Stimulated activated effector memory CD8-positive, alpha-beta T cell treated with anti-CD3 and anti-CD28 coated beads, Interleukin-12 subunit alpha, Interleukin-12 subunit beta, amount 100 ng/mL, for 72 hours (primary cell): ENCODE data around the gene PRKAR1B.

ENCODE experiments used
- ATAC-seq: fragments of 150-1000 bp; cut with Tn5 transposase; 2 replicates; pipeline ENCODE4 v1.10.0; 2021
- DNase-seq, 2 donors: peaks; one replicate each; pipeline ENCODE4 v3.0.0; 2021 to 2022; ENCODE audit warnings: low spot score in 2 of 2
- H3K27ac Mint-ChIP-seq: one replicate; pipeline ENCODE4 v1.8.0; 2022; ENCODE audit warnings: mild to moderate bottlenecking, mixed read lengths
- H3K36me3 Mint-ChIP-seq: one replicate; pipeline ENCODE4 v1.8.0; 2022; ENCODE audit warnings: mild to moderate bottlenecking, mixed read lengths
- H3K4me1 Mint-ChIP-seq: one replicate; pipeline ENCODE4 v1.8.0; 2022; ENCODE audit warnings: mixed read lengths
- H3K4me3 Mint-ChIP-seq: one replicate; pipeline ENCODE4 v1.8.0; 2022; ENCODE audit warnings: mild to moderate bottlenecking, mixed read lengths
- H3K9me3 Mint-ChIP-seq: one replicate; pipeline ENCODE4 v1.8.0; 2022; ENCODE audit warnings: mixed read lengths

The PRKAR1B gene

DNA sequence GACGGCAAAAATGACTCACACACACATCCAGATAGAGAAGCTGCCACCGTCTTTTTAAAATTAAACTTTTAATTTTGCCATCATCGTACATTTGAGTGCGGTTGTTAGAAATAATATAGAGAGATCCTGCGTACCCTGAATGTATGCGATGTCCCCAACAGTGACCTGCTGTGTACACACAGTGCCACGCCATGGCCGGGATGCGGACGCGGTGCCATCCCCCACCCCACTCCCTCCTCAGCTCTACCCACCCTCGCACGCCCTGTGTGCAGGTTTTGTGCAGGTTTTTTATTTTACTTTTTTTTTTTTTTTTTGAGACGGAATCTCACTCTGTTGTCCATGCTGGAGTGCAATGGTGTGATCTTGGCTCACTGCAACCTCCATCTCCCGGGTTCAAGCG lies 148.7 kb downstream of the PRKAR1B start:
- H3K27ac Mint-ChIP-seq, result no peak overlapping the region
- H3K4me1 Mint-ChIP-seq, result peaks cover 13% of the 10 kb centered on the region
- ATAC-seq, result no peak
- no peak for DNase-seq
- peaks cover 45% of the 10 kb centered on the region for H3K36me3 Mint-ChIP-seq
- H3K9me3 Mint-ChIP-seq, result no peaks in the 10 kb centered on the region
- no peak overlapping the region for H3K4me3 Mint-ChIP-seq

DNA sequence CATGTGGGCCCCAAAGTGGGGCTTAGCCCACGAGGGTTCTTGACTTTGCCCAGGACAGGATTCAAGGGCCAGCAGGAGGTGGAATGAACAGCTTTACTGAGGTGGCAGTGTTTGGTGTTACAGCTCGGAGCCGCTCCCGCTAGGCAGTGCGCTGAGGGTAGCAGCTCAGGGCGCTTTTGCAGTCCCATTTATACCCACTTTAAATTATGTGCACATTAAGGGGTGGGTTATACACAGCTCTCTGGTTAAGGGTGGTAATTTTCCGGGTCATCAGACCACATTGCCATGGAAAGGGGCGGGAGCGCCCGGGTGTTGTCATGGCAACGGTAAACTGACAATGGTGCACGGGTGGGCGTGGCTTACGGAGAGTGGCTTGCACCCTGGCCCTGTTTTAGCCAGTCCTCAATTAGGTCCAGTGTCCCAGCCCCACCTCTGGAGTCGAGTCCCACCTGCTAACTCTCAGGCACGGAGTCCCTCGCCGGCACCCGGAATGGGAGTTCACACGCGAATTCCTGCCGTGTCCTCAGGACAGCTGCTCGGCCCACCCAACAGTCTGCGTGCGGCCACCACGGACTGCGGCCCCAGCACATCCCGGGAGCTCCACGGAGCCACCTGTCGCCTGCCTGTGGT lies 149.2 kb downstream of the PRKAR1B start:
- no peak for ATAC-seq
- H3K4me3 Mint-ChIP-seq, result no peak overlapping the region

GRCh38 chr7:577278-577665 lies 149.8 kb downstream of the PRKAR1B start:
- Mint-ChIP-seq H3K27ac (no peak overlapping the region), H3K4me1 (peaks cover 9% of the 10 kb centered on the region), H3K36me3 (peaks cover 36% of the 10 kb centered on the region), H3K9me3 (no peaks in the 10 kb centered on the region), H3K4me3 (no peak overlapping the region)
- ATAC-seq (no peak), DNase-seq (no peak)

More for the DNA sequence above, 149.2 kb downstream of the PRKAR1B start:
- H3K27ac Mint-ChIP-seq, result no peak overlapping the region
- H3K9me3 Mint-ChIP-seq, result no peaks in the 10 kb centered on the region
- DNase-seq, result no peak
- peaks cover 9% of the 10 kb centered on the region for H3K4me1 Mint-ChIP-seq
- H3K36me3 Mint-ChIP-seq, result peaks cover 41% of the 10 kb centered on the region

- Mint-ChIP-seq H3K36me3 (peaks cover 30% of the 10 kb centered on the region), H3K4me3 (no peak overlapping the region), H3K4me1 (peaks cover 9% of the 10 kb centered on the region), H3K9me3 (no peaks in the 10 kb centered on the region), H3K27ac (no peak overlapping the region)
- DNase-seq, result no peak
- no peak for ATAC-seq
Observed at GRCh38 chr7:576524-577277, 150.4 kb downstream of the PRKAR1B start.

GRCh38 chr7:575425-576366 lies 151.4 kb downstream of the PRKAR1B start:
- Mint-ChIP-seq H3K27ac (no peak overlapping the region), H3K4me3 (no peak overlapping the region), H3K4me1 (peaks cover 9% of the 10 kb centered on the region), H3K36me3 (peaks cover 27% of the 10 kb centered on the region), H3K9me3 (no peaks in the 10 kb centered on the region)
- DNase-seq (no peak), ATAC-seq (no peak)

- Mint-ChIP-seq H3K27ac (no peak overlapping the region), H3K9me3 (no peaks in the 10 kb centered on the region), H3K4me1 (peaks cover 9% of the 10 kb centered on the region), H3K36me3 (peaks cover 27% of the 10 kb centered on the region), H3K4me3 (no peak overlapping the region)
- no peak for DNase-seq
- ATAC-seq, result no peak
Observed at GRCh38 chr7:574661-575395, 152.3 kb downstream of the PRKAR1B start.

- DNase-seq, result no peak
- Mint-ChIP-seq H3K27ac (no peak overlapping the region), H3K9me3 (no peaks in the 10 kb centered on the region), H3K4me3 (no peak overlapping the region), H3K36me3 (peaks cover 22% of the 10 kb centered on the region), H3K4me1 (peaks cover 9% of the 10 kb centered on the region)
- ATAC-seq, result no peak
Observed at GRCh38 chr7:573933-574381, 153.1 kb downstream of the PRKAR1B start.

DNA sequence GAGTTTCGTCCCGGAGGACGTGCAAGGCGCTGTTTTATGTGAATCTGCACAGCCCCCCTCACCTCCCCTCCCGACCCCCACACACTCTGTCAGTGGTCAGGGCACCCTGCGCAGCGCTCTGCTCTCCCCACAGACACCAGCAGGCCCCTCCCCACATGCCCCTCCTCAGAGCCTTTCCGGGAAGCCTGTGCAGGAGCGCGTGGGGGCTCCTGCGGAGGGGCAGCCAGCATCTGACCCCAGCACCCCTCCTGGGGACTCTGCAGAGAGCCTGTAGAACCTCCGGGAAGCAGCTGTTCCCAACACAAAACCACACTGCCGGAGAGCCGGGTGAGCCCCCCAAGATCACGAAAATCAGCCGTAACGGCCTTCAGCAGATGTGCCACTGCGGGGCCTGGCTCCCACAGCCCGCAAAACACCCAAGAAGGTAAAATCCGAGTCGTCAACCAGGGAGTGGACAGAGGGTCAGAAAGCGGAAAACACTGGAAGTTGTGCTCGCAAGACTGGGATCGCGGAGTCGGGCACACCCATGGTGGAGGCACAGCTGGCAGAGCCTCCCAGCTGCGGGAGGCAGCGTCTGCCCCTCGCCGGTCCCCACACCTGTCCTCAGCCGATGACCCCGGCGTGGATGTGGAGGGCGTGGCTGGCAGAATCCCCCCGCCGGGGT lies 153.7 kb downstream of the PRKAR1B start:
- peaks cover 16% of the 10 kb centered on the region for H3K36me3 Mint-ChIP-seq
- no peak overlapping the region for H3K27ac Mint-ChIP-seq

DNA sequence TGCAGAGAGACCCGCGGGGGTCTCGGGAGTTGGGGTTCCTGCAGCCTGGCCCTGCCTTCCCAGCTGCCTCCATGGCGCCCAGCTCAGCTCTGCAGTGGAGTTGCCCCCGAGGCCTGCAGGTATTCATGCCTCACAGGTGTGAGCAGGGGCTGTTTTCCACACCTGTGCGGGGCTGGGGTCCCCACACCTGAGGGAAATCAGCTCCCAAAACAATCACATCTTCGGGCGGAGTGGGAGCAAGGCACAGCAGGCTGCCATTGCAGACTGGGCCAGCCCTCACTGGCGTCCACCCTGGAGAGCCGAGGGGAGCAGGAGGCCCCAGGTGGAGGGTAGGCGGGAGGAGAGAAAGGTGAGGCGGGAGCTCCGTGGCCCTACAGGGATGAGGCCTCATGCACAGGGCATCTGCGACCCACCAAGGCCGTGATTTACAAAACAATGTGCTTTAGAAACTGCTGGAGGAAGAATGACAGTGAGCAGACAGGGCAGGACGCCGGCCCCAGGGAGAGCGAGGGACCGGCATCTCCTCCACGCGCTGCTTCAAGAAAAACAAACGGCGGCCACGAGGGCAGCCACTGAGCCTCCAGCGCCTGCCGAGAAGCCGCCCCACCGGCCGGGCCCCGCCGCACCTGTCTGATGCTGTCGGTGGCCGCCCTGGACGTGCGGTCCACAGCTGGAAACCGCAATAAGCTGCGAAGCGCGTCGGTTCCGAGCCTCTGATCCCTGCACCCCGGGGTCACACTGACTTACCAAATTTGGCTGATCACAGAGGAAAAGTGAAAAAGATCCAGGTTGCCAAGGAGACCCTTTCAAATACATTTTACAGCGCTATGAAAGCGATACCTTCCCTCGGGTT lies 154.4 kb downstream of the PRKAR1B start:
- H3K27ac Mint-ChIP-seq, result no peak overlapping the region
- H3K9me3 Mint-ChIP-seq, result no peaks in the 10 kb centered on the region
- H3K4me3 Mint-ChIP-seq, result no peak overlapping the region
- peaks cover 12% of the 10 kb centered on the region for H3K36me3 Mint-ChIP-seq
- DNase-seq (no peak), ATAC-seq (no peak)
- peaks cover 9% of the 10 kb centered on the region for H3K4me1 Mint-ChIP-seq

More for the DNA sequence above, 153.7 kb downstream of the PRKAR1B start:
- peaks cover 9% of the 10 kb centered on the region for H3K4me1 Mint-ChIP-seq
- H3K4me3 Mint-ChIP-seq, result no peak overlapping the region
- no peaks in the 10 kb centered on the region for H3K9me3 Mint-ChIP-seq
- DNase-seq (no peak), ATAC-seq (no peak)

DNA sequence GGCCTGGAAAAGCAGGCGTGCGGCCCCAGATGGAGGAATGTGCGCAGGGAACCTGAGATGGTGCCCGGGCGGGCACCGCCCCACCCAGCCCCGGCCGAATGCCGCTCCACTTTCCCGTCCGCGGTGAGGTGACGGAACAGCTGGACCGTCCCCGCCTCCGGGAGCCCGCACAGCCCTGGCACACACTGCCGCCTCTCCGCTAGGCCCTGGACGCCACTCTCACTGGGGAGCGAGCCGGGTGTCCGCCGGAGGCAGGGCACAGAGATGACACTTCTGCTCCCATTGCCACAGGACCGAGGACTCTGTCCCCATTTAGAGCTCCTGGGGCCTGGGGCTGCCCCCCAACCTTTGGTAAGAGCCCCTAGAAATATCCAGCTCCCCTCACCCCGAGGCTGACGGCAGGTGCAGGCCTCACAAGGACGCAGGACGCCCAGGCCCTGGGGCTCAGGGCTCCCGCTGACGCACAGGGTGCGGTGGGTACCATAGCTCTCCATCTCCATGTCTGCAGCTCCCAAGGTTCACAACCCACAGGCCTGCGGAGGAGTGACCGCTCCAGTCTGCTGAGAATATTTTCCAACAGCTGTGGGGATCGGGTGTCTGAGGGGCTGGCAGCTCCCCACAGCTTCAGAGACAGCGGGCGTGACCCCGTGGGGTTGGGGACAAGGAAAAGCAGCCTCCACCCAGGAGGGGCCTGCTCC lies 155.2 kb downstream of the PRKAR1B start:
- no peak for DNase-seq
- no peak overlapping the region for H3K27ac Mint-ChIP-seq
- H3K4me3 Mint-ChIP-seq, result no peak overlapping the region
- no peak for ATAC-seq
- peaks cover 9% of the 10 kb centered on the region for H3K4me1 Mint-ChIP-seq
- H3K36me3 Mint-ChIP-seq, result peaks cover 12% of the 10 kb centered on the region
- no peaks in the 10 kb centered on the region for H3K9me3 Mint-ChIP-seq

GRCh38 chr7:571096-571717 lies 155.9 kb downstream of the PRKAR1B start:
- ATAC-seq (no peak), DNase-seq (no peak)
- H3K9me3 Mint-ChIP-seq, result no peaks in the 10 kb centered on the region
- H3K27ac Mint-ChIP-seq, result no peak overlapping the region
- H3K4me3 Mint-ChIP-seq, result no peak overlapping the region
- H3K36me3 Mint-ChIP-seq, result peaks cover 9% of the 10 kb centered on the region
- H3K4me1 Mint-ChIP-seq, result peaks cover 6% of the 10 kb centered on the region

DNA sequence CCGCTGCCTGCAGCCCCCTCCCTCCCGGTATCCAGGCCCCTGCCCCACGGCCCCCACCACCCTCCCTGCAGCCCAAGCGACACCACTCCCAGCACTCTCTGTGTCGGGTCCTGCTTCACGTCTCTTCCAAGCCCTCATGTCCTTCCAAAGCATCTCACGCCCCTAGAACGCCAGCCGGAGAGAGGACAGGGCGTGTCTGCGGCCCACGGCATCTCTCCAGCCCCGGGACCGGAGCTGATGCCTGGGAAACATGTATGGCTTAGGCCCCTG lies 156.3 kb downstream of the PRKAR1B start:
- H3K9me3 Mint-ChIP-seq, result no peaks in the 10 kb centered on the region
- H3K4me1 Mint-ChIP-seq, result peaks cover 1% of the 10 kb centered on the region
- DNase-seq (no peak), ATAC-seq (no peak)
- H3K4me3 Mint-ChIP-seq, result no peak overlapping the region
- H3K27ac Mint-ChIP-seq, result no peak overlapping the region
- H3K36me3 Mint-ChIP-seq, result peaks cover 6% of the 10 kb centered on the region
